GM12878 (cell line): ENCODE measurements around the gene AFF1. TPM values are rescaled to one million over a fixed set of nuclear protein-coding genes. Genes with fewer than 3 reads are reported as not detected.

Experiments used
- ATAC-seq: fragments of 200-7000 bp; cut with Tn5 transposase; 3 replicates; pipeline ENCODE4 v1.9.1; 2020; ENCODE audit warnings: mild to moderate bottlenecking, moderate library complexity
- BruUV-seq: library from RNA; stranded (reverse); fragments of 400-500 nt; replicated peaks from 2 replicates; lab custom pipeline; 2021; lab: Mats Ljungman, UMichigan
- CTCF ChIA-PET: fragments of 300-600 bp; sonication (Branson Sonifier 250); formaldehyde crosslinking; extraction: SDS; loops from one replicate; lab custom pipeline; 2021; ENCODE audit warnings: inconsistent platforms; lab: Yijun Ruan, JAX
- POLR2A ChIA-PET: fragments of 350-600 bp; formaldehyde crosslinking; extraction: SDS; loops from one replicate; lab custom pipeline; 2021; ENCODE audit warnings: inconsistent platforms; lab: Charles Lee
- RAD21 ChIA-PET: fragments of 300-600 bp; sonication (Branson Sonifier 250); formaldehyde crosslinking; loops from one replicate; lab custom pipeline; 2023; ENCODE audit warnings: antibody characterized with exemption; ENCODE audit not compliant: unreplicated experiment; lab: Charles Lee
- SMC1A ChIA-PET: fragments of 300-600 bp; sonication (Branson Sonifier 250); formaldehyde crosslinking; loops from one replicate; lab custom pipeline; 2023; ENCODE audit not compliant: unreplicated experiment, uncharacterized antibody; lab: Charles Lee
- DNase-seq: peaks from one replicate; pipeline ENCODE4 v3.0.0-alpha.2; 2011; ENCODE audit warnings: low read depth, low spot score
- FAIRE-seq: peaks from 3 replicates; lab custom pipeline; 2011; peaks lifted over from hg19 to GRCh38; lab: Jason Lieb, UNC
- H2AFZ ChIP-seq: 2 replicates; pipeline ENCODE4 v1.6.0; 2011; ENCODE audit warnings: low read depth, low read length, control low read depth; ENCODE audit not compliant: control insufficient read depth
- H3K27ac ChIP-seq: 2 replicates; pipeline ENCODE4 v1.5.1; 2011; ENCODE audit warnings: control low read depth; ENCODE audit not compliant: control insufficient read depth, insufficient read depth
- H3K27me3 ChIP-seq, 2 experiments: replicated peaks in 1 of 2; 2 replicates each; pipeline versions ENCODE4 v1.6.0 to v1.6.1; 2011; ENCODE audit warnings: low read length in 1 of 2; ENCODE audit not compliant: control insufficient read depth in 2 of 2, insufficient read depth in 2 of 2
- H3K36me3 ChIP-seq, 2 experiments: 2 replicates each; pipeline ENCODE4 v1.5.1; 2011; ENCODE audit warnings: low read length in 1 of 2; ENCODE audit not compliant: control insufficient read depth in 2 of 2, insufficient read depth in 2 of 2
- H3K4me1 ChIP-seq: 2 replicates; pipeline ENCODE4 v1.6.1; 2011; ENCODE audit warnings: mild to moderate bottlenecking, low read length, moderate library complexity, mixed read lengths; ENCODE audit not compliant: control insufficient read depth, insufficient read depth
- H3K4me2 ChIP-seq: 2 replicates; pipeline ENCODE4 v1.6.0; 2011; ENCODE audit warnings: control low read depth; ENCODE audit not compliant: control insufficient read depth, insufficient read depth
- H3K4me3 ChIP-seq: fragments of 200-600 bp; sonication (generic); 2 replicates; pipeline ENCODE4 v1.5.1; 2016
- H3K79me2 ChIP-seq: 2 replicates; pipeline ENCODE4 v1.6.0; 2011; ENCODE audit warnings: low read length; ENCODE audit not compliant: control insufficient read depth, insufficient read depth
- H3K9ac ChIP-seq: 2 replicates; pipeline ENCODE4 v1.8.0; 2011; ENCODE audit warnings: low read length, control low read depth, mixed read lengths; ENCODE audit not compliant: control insufficient read depth, insufficient read depth
- H3K9me3 ChIP-seq: replicated peaks from 3 replicates; pipeline ENCODE4 v1.5.1; 2011; ENCODE audit warnings: mild to moderate bottlenecking, low read length; ENCODE audit not compliant: control insufficient read depth, insufficient read depth
- H4K20me1 ChIP-seq: 2 replicates; pipeline ENCODE4 v1.6.0; 2011; ENCODE audit not compliant: control insufficient read depth, insufficient read depth
- CHD4 ChIP-seq: fragments of 200-600 bp; sonication (generic); IDR thresholded peaks from 2 replicates; pipeline ENCODE4 v1.6.1; 2016; ENCODE audit warnings: mild to moderate bottlenecking
- CREM ChIP-seq: IDR thresholded peaks from 2 replicates; pipeline ENCODE4 v1.6.1; 2014; ENCODE audit warnings: antibody characterized with exemption, low read depth
- DPF2 ChIP-seq: fragments of 450-650 bp; IDR thresholded peaks from 2 replicates; pipeline ENCODE4 v1.6.1; 2017; ENCODE audit warnings: mild to moderate bottlenecking
- E2F4 ChIP-seq: IDR thresholded peaks from 2 replicates; pipeline ENCODE4 v1.6.1; 2012; ENCODE audit warnings: low read depth, low read length, improper control_type of control experiment
- EGR1 ChIP-seq, 2 experiments: IDR thresholded peaks; 1 replicate in 1 of 2; 2 replicates in 1 of 2; pipeline ENCODE4 v1.6.1; 2011 to 2012; ENCODE audit warnings: low read depth in 2 of 2, low read length in 2 of 2, borderline replicate concordance in 1 of 2, mild to moderate bottlenecking in 1 of 2, moderate library complexity in 1 of 2
- IKZF1 ChIP-seq: fragments of 450-650 bp; conservative IDR thresholded peaks from 2 replicates; pipeline ENCODE4 v1.6.1; 2017; ENCODE audit warnings: antibody characterized with exemption, mild to moderate bottlenecking
- IKZF2 ChIP-seq, 2 experiments: fragments of 450-650 bp; IDR thresholded peaks; 2 replicates each; pipeline ENCODE4 v1.6.1; 2017; ENCODE audit warnings: mild to moderate bottlenecking in 2 of 2, moderate library complexity in 2 of 2
- POLR2AphosphoS2 ChIP-seq: IDR thresholded peaks from 2 replicates; pipeline ENCODE4 v1.6.1; 2011; ENCODE audit warnings: low read depth, mild to moderate bottlenecking, low read length, improper control_type of control experiment, moderate library complexity
- ZBTB4 ChIP-seq: fragments of 450-650 bp; formaldehyde crosslinking; IDR thresholded peaks from 2 replicates; pipeline ENCODE4 v1.4.0; 2022; ENCODE audit warnings: mild to moderate bottlenecking, moderate library complexity
- ZNF687 ChIP-seq: fragments of 450-650 bp; IDR thresholded peaks from 2 replicates; pipeline ENCODE4 v1.6.1; 2017; ENCODE audit warnings: mild to moderate bottlenecking, moderate library complexity
- ZSCAN29 ChIP-seq: fragments of 450-650 bp; IDR thresholded peaks from 2 replicates; pipeline ENCODE4 v1.6.1; 2017; ENCODE audit warnings: mild to moderate bottlenecking, moderate library complexity
- WGBS: methylation state at CpG from one replicate; pipeline ENCODE4 v1.1.6; 2016; ENCODE audit warnings: low lambda C conversion rate; ENCODE audit not compliant: insufficient replicate concordance, insufficient coverage; ENCODE audit errors: missing lambda C conversion rate; 5-methylcytosine and 5-hydroxymethylcytosine counted together
- in situ Hi-C: fragments of 300-500 bp; cut with MboI; formaldehyde crosslinking; loops from 9 replicates; pipeline ENCODE4 v1.14.3; 2018; ENCODE audit warnings: mixed read lengths
- intact Hi-C: fragments of 100-400 bp; cut with micrococcal nuclease; formaldehyde crosslinking; loops from one replicate; pipeline ENCODE4 v1.14.2; 2022; ENCODE audit not compliant: unreplicated experiment
- polyA plus RNA-seq, 11 experiments: library from polyadenylated mRNA; depleted of rRNA in 4 of 11; unstranded in 6 of 11; stranded (reverse) in 5 of 11; fragments of >200 nt; fragmentation: Nextera tagmentation in 4 of 11; fragmentation: Illumina TruSeq in 1 of 11; extraction: Ambion mirVana in 4 of 11; extraction: Trizol in 1 of 11; gene quantifications; 1 replicate in 1 of 11; 2 replicates in 10 of 11; pipeline versions ENCODE4 v1.2.1 to v1.2.3, GENCODE V29; 2011 to 2016; ENCODE audit warnings: inconsistent platforms in 2 of 11, missing spikeins in 2 of 11, low read depth in 1 of 11
- total RNA-seq, 4 experiments: library from RNA; depleted of rRNA in 3 of 4; stranded (reverse); fragments of >200 nt in 3 of 4; fragmentation: Illumina TruSeq in 1 of 4; extraction: Trizol in 1 of 4; gene quantifications; 2 replicates each; pipeline versions ENCODE4 v1.2.1 to v1.2.3, GENCODE V29; 2013 to 2021

Gene AFF1
- total and polyA plus RNA-seq, 10 of the 15 experiments (the other 5 are each of a cell fraction or from before 2014, with no cell fraction given) = 3.5 to 56.1 (median 21.5) TPM

GRCh38 chr4:86934771-86935565 is at the start of gene AFF1 (continued):
- peak; percentile 61; the same call in 1 of the 2 replicates for TF ChIP-seq ZNF687
- TF ChIP-seq EGR1 (IDR thresholded peaks at IDR 0.05; ENCODE audit: borderline replicate concordance in 1 of 2, low read depth in 2 of 2, low read length in 2 of 2) = 0 out of 3 replicates have a peak, but pooled peaks of 1 of the 2 experiments have one; percentile 57
- 0 out of 2 replicates have a peak, but pooled peaks have one; percentile 7 for TF ChIP-seq CREM
- peak in 1 of 2 experiments; percentile 13 for TF ChIP-seq IKZF2 (IDR thresholded peaks at IDR 0.05)
- TF ChIP-seq POLR2AphosphoS2 = 0 out of 2 replicates have a peak, but pooled peaks have one; percentile 37

GRCh38 chr4:86890790-86891189 is 44.0 kb upstream of the AFF1 start:
- ATAC-seq (no peak), FAIRE-seq (no peak), DNase-seq (no peak)
- Histone ChIP-seq H3K9me3 (no peaks in the 10 kb centered on the region), H3K4me2 (no peak overlapping the region), H3K9ac (no peak overlapping the region), H3K36me3 (no peaks in the 10 kb centered on the region), H3K27me3 (no peaks in the 10 kb centered on the region), H4K20me1 (no peaks in the 10 kb centered on the region), H3K27ac (no peak overlapping the region), H2AFZ (no peak overlapping the region), H3K79me2 (no peaks in the 10 kb centered on the region), H3K4me1 (no peaks in the 10 kb centered on the region), H3K4me3 (no peak overlapping the region)
- SMC1A ChIA-PET = interaction anchor here (0.6 to 8.7 kb wide), 2 partner anchors 368 to 393 kb away, joined by 3 to 190 read pairs; no protein-coding TSS in a partner anchor
- RAD21 ChIA-PET = interaction anchor here (7.0 kb wide), 1 partner anchor 393 kb away, joined by 64 read pairs; no protein-coding TSS in a partner anchor
- intact Hi-C loops = loop anchor here (10.0 kb wide), 1 partner anchor 846 kb away; no protein-coding TSS in a partner anchor
- CTCF ChIA-PET = interaction anchor here (1.0 to 8.7 kb wide), 2 partner anchors 73 to 393 kb away, joined by 3 to 307 read pairs; no protein-coding TSS in a partner anchor
- in situ Hi-C loops = no loop called here
- no TSS peak for BruUV-seq
- 72% methylated on average over 7 of the region's 7 CpGs for WGBS
- POLR2A ChIA-PET = no interaction called here
- TF ChIP-seq E2F4 = no peak
- no peak for TF ChIP-seq ZSCAN29
- no peak for TF ChIP-seq DPF2
- TF ChIP-seq ZBTB4 (CRISPR knock-in tag) = no peak
- TF ChIP-seq IKZF1 = no peak
- TF ChIP-seq CHD4 = no peak
